Lower leg skin (tissue), 4 donors: ENCODE measurements around the gene CDH16. TPM values are rescaled to one million over a fixed set of nuclear protein-coding genes. Genes with fewer than 3 reads are reported as not detected.

Experiments
- DNase-seq, 2 donors: peaks; one replicate each; pipeline ENCODE4 v3.0.0-alpha.2; 2019; ENCODE audit warnings: low spot score in 2 of 2
- H3K4me3 ChIP-seq: fragments of 200-600 bp; sonication (generic); 2 replicates; pipeline ENCODE4 v1.5.1; 2017; ENCODE audit warnings: mild to moderate bottlenecking, low read depth; ENCODE audit not compliant: poor library complexity, severe bottlenecking
- POLR2A ChIP-seq, 2 donors: fragments of 450-650 bp; IDR thresholded peaks; one replicate each; pipeline ENCODE4 v1.6.1; 2016 to 2017; ENCODE audit warnings: antibody characterized with exemption in 2 of 2, mild to moderate bottlenecking in 1 of 2, moderate library complexity in 1 of 2
- WGBS, 2 donors: methylation state at CpG; one replicate each; pipeline ENCODE4 v1.1.5; 2018; 5-methylcytosine and 5-hydroxymethylcytosine counted together
- intact Hi-C: fragments of 100-400 bp; cut with DNase I; formaldehyde crosslinking; loops from one replicate; pipeline ENCODE4 v1.15.0; 2023; ENCODE audit warnings: low total_unique reads
- total RNA-seq, 4 donors: library from RNA; depleted of rRNA; stranded (reverse); fragments of >200 nt; gene quantifications; one replicate each; pipeline ENCODE4 v1.1.0, GENCODE V29; 2016
- TF ChIP-seq, protein P1 (sequence below), 3 donors: fragments of 450-650 bp; IDR thresholded peaks; one replicate each; pipeline ENCODE4 v1.5.1; 2016; ENCODE audit warnings: antibody characterized with exemption in 3 of 3, mild to moderate bottlenecking in 3 of 3, moderate library complexity in 2 of 3

CDH16 gene
- total RNA-seq, 4 donors from 2014 or later: 0.10 to 0.58 TPM; not detected in 2

DNA sequence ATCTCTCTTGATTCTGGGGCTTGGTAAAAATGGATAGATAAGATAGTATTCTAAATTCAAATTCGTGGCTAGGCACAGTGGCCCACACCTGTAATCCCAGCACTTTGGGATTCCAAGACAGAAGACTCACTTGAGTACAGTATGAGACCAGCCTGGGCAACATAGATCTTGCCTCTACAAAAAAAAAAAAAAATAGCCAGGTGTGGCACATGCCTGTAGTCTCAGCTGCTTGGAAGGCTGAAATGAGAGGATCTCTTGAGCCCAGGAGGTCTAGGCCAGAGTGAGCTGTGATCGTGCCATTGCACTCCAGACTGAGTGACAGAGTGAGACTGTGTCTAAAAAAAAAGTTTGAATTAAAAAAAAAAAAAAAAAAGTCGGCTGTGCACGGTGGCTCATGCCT, 29.1 kb downstream of the CDH16 start:
- 49 to 59% methylated on average over 4 of the region's 4 CpGs for WGBS, 2 donors
- H3K4me3 ChIP-seq: no peak overlapping the region
- TF ChIP-seq POLR2A (IDR thresholded peaks at IDR 0.05): no peak
- TF ChIP-seq, protein P1, sequence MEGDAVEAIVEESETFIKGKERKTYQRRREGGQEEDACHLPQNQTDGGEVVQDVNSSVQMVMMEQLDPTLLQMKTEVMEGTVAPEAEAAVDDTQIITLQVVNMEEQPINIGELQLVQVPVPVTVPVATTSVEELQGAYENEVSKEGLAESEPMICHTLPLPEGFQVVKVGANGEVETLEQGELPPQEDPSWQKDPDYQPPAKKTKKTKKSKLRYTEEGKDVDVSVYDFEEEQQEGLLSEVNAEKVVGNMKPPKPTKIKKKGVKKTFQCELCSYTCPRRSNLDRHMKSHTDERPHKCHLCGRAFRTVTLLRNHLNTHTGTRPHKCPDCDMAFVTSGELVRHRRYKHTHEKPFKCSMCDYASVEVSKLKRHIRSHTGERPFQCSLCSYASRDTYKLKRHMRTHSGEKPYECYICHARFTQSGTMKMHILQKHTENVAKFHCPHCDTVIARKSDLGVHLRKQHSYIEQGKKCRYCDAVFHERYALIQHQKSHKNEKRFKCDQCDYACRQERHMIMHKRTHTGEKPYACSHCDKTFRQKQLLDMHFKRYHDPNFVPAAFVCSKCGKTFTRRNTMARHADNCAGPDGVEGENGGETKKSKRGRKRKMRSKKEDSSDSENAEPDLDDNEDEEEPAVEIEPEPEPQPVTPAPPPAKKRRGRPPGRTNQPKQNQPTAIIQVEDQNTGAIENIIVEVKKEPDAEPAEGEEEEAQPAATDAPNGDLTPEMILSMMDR (IDR thresholded peaks at IDR 0.05): no peak
- DNase-seq: no peak
- intact Hi-C loops: loop anchor here (10.0 kb wide), 1 partner anchor 85 kb away; no protein-coding TSS in a partner anchor

DNA sequence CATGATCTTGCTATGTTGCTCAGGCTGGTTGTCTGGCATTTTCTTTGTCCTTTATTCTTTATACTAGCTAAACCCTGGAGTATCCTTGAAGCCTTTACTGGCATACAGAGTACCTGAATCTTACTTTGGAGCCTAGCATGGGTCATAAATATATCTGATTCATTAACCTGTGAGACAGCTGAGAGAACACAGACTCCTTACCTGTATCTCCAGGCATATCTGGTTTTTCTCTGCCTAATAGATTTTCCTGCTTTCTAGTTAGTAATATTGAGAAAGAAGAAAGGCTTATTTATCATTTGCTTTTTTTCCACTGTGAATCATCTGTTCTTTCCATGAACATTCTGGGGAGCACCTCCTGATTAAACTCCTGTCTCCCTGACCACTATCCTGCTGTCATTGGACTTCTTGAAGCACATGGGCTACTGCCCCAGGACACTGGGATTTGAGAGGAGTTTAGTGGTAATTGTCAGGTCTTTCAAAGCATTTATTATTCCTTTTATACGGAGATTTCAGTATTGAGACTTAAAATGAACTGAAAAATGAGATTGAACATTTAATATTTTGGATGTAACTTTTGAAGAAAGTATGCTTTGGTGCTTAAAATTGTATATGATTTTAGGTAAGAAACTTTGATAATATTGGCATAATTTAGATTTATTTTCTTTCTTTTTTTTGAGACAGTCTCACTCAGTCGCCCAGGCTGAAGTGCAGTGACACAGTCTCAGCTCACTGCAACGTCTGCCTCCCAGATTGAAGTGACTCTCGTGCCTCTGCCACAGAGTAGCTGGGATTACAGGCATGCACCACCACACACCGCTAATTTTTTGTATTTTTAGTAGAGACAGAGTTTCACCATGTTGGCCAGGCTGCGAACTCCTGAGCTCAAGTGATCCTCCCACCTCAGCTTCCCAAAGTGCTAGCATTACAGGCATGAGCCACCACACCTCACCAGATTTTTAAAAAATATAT, 29.8 kb downstream of the CDH16 start:
- no peak for DNase-seq
- 85 to 89% methylated on average over 6 of the region's 6 CpGs for WGBS, 2 donors

DNA sequence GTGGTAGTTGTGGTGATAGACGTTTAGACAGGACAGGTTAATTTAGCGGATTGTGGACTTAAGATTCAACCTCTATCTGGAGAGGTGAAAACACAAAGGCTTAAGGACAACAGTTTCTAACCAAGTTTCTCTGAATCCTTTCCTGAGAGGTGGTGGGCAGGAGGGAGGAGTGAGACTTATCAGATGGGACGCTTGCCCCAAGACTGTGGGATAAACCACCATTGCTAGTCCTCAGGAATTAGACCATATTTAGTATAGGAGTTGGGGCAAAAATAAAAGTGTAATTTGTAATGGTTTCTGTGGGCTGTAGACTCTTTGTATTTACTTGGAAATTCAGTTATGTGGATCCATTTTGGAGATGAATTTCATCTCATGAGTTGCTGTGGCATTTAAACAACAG, 31.8 kb downstream of the CDH16 start:
- intact Hi-C loops: no loop called here
- WGBS, 2 donors: 76 to 82% methylated on average over 3 of the region's 3 CpGs
- no peak overlapping the region for H3K4me3 ChIP-seq
- DNase-seq: no peak
- no peak for TF ChIP-seq POLR2A (IDR thresholded peaks at IDR 0.05)
- TF ChIP-seq, protein P1 (IDR thresholded peaks at IDR 0.05): no peak

More for the DNA sequence above, 29.8 kb downstream of the CDH16 start:
- intact Hi-C loops: no loop called here
- TF ChIP-seq, protein P1 (IDR thresholded peaks at IDR 0.05): no peak
- no peak for TF ChIP-seq POLR2A (IDR thresholded peaks at IDR 0.05)
- H3K4me3 ChIP-seq: no peak overlapping the region

DNA sequence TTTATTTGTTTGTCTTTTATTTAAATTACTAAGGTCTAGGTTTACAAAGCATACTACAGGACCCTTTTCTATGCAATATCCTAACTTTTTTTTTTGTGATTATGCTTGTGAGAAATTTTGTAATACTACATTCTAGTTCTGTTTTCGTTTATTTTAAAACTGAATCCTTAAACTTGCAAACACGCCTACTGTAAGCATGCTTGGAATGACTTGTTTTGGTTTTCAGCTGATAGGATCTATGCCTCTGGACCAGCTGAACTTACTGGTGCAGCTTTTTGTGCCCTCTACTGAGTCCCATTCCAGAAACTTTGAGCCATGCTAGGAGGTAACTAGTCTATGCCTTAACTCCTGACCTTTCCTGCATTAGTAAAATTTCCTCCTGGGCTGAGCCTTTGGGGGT, 32.4 kb downstream of the CDH16 start:
- 54 to 60% methylated on average over 2 of the region's 2 CpGs for WGBS, 2 donors
- intact Hi-C loops: no loop called here
- DNase-seq: no peak
- H3K4me3 ChIP-seq: no peak overlapping the region
- TF ChIP-seq, protein P1 (IDR thresholded peaks at IDR 0.05): no peak
- no peak for TF ChIP-seq POLR2A (IDR thresholded peaks at IDR 0.05)

DNA sequence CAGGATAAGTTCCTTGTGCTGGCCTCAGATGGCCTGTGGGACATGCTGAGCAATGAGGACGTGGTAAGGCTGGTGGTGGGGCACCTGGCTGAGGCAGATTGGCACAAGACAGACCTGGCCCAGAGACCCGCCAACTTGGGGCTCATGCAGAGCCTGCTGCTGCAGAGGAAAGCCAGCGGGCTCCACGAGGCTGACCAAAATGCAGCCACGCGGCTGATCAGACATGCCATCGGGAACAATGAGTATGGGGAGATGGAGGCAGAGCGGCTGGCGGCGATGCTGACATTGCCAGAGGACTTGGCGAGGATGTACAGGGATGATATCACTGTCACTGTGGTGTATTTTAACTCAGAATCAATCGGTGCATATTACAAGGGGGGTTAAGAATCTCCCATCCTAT, 33.2 kb downstream of the CDH16 start:
- TF ChIP-seq, protein P1 (IDR thresholded peaks at IDR 0.05): no peak
- no peak for TF ChIP-seq POLR2A (IDR thresholded peaks at IDR 0.05)
- WGBS, 2 donors: 90 to 92% methylated on average over 12 of the region's 12 CpGs

More for the DNA sequence above, 33.2 kb downstream of the CDH16 start:
- intact Hi-C loops: no loop called here
- no peak for DNase-seq
- H3K4me3 ChIP-seq: no peak overlapping the region
